B cell (primary cell): Measurements from ENCODE around the gene TXN. TPM values are rescaled to one million over a fixed set of nuclear protein-coding genes. Genes with fewer than 3 reads are reported as not detected.

Experiments used
- ATAC-seq: fragments of 200-7000 bp; cut with Tn5 transposase; one replicate; pipeline ENCODE4 v1.10.0; 2021; ENCODE audit warnings: low read depth, mild to moderate bottlenecking, moderate number of reproducible peaks, moderate library complexity
- CTCF ChIA-PET: fragments of 350-600 bp; sonication (Branson Sonifier 250); formaldehyde crosslinking; loops from one replicate; lab custom pipeline; 2021; ENCODE audit warnings: antibody characterized with exemption, inconsistent platforms; lab: Charles Lee
- POLR2A ChIA-PET: fragments of 350-600 bp; sonication (Branson Sonifier 250); formaldehyde crosslinking; loops from one replicate; lab custom pipeline; 2021; ENCODE audit warnings: antibody characterized with exemption; lab: Charles Lee
- DNase-seq: peaks from one replicate; pipeline ENCODE4 v3.0.0; 2013
- H2AFZ ChIP-seq: 2 replicates; pipeline ENCODE4 v1.6.1; 2012; ENCODE audit warnings: mild to moderate bottlenecking, low read depth, low read length; ENCODE audit not compliant: insufficient read depth, poor library complexity, severe bottlenecking
- H3K27ac ChIP-seq, 2 donors: 1 replicate in 1 of 2; 2 replicates in 1 of 2; pipeline ENCODE4 v1.5.1; 2012 to 2013; ENCODE audit warnings: low read length in 2 of 2, mild to moderate bottlenecking in 2 of 2, moderate library complexity in 1 of 2
- H3K27me3 ChIP-seq, 4 experiments: fragments of 200-600 bp in 1 of 4; sonication (generic) in 1 of 4; replicated peaks in 1 of 4; 1 replicate in 2 of 4; 2 replicates in 2 of 4; pipeline versions ENCODE4 v1.6.1 to v1.7.0; 2013 to 2016; ENCODE audit warnings: low read length in 3 of 4, mild to moderate bottlenecking in 2 of 4, mixed read lengths in 1 of 4, moderate library complexity in 1 of 4; ENCODE audit not compliant: insufficient read depth in 4 of 4, control insufficient read depth in 3 of 4; ENCODE audit errors: control extremely low read depth in 1 of 4
- H3K36me3 ChIP-seq, 2 experiments: replicated peaks in 1 of 2; 1 replicate in 1 of 2; 2 replicates in 1 of 2; pipeline versions ENCODE4 v1.6.1 to v1.7.1; 2013; ENCODE audit warnings: low read length in 1 of 2; ENCODE audit not compliant: insufficient read depth in 2 of 2, control insufficient read depth in 1 of 2; ENCODE audit errors: control extremely low read depth in 1 of 2, extremely low read depth in 1 of 2
- H3K4me1 ChIP-seq, 2 donors: fragments of 200-600 bp in 1 of 2; sonication (generic) in 1 of 2; 1 replicate in 1 of 2; 2 replicates in 1 of 2; pipeline versions ENCODE4 v1.5.1 to v1.6.1; 2013 to 2017; ENCODE audit warnings: low read length in 2 of 2; ENCODE audit not compliant: control insufficient read depth in 2 of 2, insufficient read depth in 2 of 2
- H3K4me2 ChIP-seq: replicated peaks from 2 replicates; pipeline ENCODE3; 2012; ENCODE audit warnings: mild to moderate bottlenecking, low read depth, low read length; ENCODE audit not compliant: poor library complexity, severe bottlenecking
- H3K4me3 ChIP-seq, 5 experiments: fragments of 200-600 bp in 1 of 5; sonication (generic) in 1 of 5; 1 replicate in 3 of 5; 2 replicates in 2 of 5; pipeline versions ENCODE4 v1.5.1 to v1.7.0; 2011 to 2016; ENCODE audit warnings: low read length in 4 of 5, mild to moderate bottlenecking in 4 of 5, low read depth in 2 of 5, control low read depth in 1 of 5, moderate library complexity in 1 of 5; ENCODE audit not compliant: insufficient read depth in 1 of 5; ENCODE audit errors: control extremely low read depth in 1 of 5, extremely low read depth in 1 of 5
- H3K79me2 ChIP-seq: fragments of 200-600 bp; sonication (generic); one replicate; pipeline ENCODE4 v1.6.0; 2016; ENCODE audit warnings: low read length; ENCODE audit not compliant: control insufficient read depth, insufficient read depth
- H3K9ac ChIP-seq: fragments of 200-600 bp; sonication (generic); 2 replicates; pipeline ENCODE4 v1.6.1; 2017; ENCODE audit warnings: mild to moderate bottlenecking, low read length, moderate library complexity
- H3K9me3 ChIP-seq, 3 donors: one replicate each; pipeline versions ENCODE4 v1.6.1 to v1.7.1; 2013; ENCODE audit warnings: low read length in 2 of 3; ENCODE audit not compliant: control insufficient read depth in 2 of 3, insufficient read depth in 1 of 3; ENCODE audit errors: control extremely low read depth in 1 of 3
- H4K20me1 ChIP-seq: 2 replicates; pipeline ENCODE4 v1.6.0; 2012; ENCODE audit warnings: mild to moderate bottlenecking, low read length; ENCODE audit not compliant: insufficient read depth, control insufficient read depth, poor library complexity, severe bottlenecking
- H3K27ac Mint-ChIP-seq: one replicate; pipeline ENCODE4 v1.8.0; 2021; ENCODE audit warnings: mixed read lengths
- H3K27me3 Mint-ChIP-seq: one replicate; pipeline ENCODE4 v1.8.0; 2021; ENCODE audit warnings: mixed read lengths
- H3K4me1 Mint-ChIP-seq: one replicate; pipeline ENCODE4 v1.8.0; 2021; ENCODE audit warnings: mixed read lengths
- H3K4me3 Mint-ChIP-seq: one replicate; pipeline ENCODE4 v1.8.0; 2021; ENCODE audit warnings: mixed read lengths
- H3K9me3 Mint-ChIP-seq: one replicate; pipeline ENCODE4 v1.8.0; 2022; ENCODE audit warnings: mixed read lengths; ENCODE audit not compliant: insufficient read depth
- EZH2 ChIP-seq: IDR thresholded peaks from 2 replicates; pipeline ENCODE4 v1.6.1; 2012; ENCODE audit warnings: borderline replicate concordance, low read depth, mild to moderate bottlenecking, moderate library complexity, low read length; ENCODE audit not compliant: insufficient read depth, poor library complexity, severe bottlenecking
- WGBS: methylation state at CpG from one replicate; pipeline ENCODE4 v1.1.5; 2013; ENCODE audit warnings: missing lambda C conversion rate; ENCODE audit not compliant: insufficient coverage; 5-methylcytosine and 5-hydroxymethylcytosine counted together
- intact Hi-C: fragments of 100-400 bp; cut with micrococcal nuclease; formaldehyde crosslinking; loops from one replicate; pipeline ENCODE4 v1.10.0; 2022
- polyA plus RNA-seq: library from polyadenylated mRNA; depleted of rRNA; stranded (reverse); fragments of >200 nt; gene quantifications from 2 replicates; pipeline ENCODE4 v1.2.3, GENCODE V29; 2012
- total RNA-seq, 2 donors: library from RNA; stranded (reverse); fragments of 120-200 nt in 1 of 2; gene quantifications; 1 replicate in 1 of 2; 2 replicates in 1 of 2; pipeline versions ENCODE4 v1.2.3 to v1.2.4, GENCODE V29; 2013 to 2022
- TF ChIP-seq, protein P1 (sequence below): fragments of 200-600 bp; IDR thresholded peaks from one replicate; pipeline ENCODE4 v1.8.0; 2022; ENCODE audit warnings: antibody characterized with exemption, mild to moderate bottlenecking

Gene TXN
- total and polyA plus RNA-seq, 2 donors (not counting 1 experiment from before 2014, with no cell fraction given), result 20.2 to 29.0 TPM

DNA sequence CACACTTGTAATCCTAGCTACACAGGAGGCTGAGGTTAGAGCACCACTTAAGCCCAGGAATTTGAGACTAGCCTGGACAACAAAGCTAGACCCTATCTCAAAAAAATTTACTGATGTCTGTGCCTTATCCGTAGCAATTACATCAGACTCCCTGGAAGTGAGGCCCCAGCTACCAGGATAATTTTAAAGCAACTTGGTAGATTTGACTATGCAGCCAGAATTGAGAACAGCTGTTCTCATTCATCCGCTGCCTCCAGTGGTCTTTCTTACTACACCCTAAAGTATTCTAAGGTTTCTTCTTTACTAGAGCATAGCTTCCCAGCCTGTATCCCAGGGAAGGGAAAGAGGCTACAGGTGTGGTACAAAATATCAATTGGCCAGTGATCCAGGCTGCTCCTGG is 28.0 kb downstream of the TXN start:
- H3K9me3 Mint-ChIP-seq, result no peaks in the 10 kb centered on the region
- TF ChIP-seq, protein P1, sequence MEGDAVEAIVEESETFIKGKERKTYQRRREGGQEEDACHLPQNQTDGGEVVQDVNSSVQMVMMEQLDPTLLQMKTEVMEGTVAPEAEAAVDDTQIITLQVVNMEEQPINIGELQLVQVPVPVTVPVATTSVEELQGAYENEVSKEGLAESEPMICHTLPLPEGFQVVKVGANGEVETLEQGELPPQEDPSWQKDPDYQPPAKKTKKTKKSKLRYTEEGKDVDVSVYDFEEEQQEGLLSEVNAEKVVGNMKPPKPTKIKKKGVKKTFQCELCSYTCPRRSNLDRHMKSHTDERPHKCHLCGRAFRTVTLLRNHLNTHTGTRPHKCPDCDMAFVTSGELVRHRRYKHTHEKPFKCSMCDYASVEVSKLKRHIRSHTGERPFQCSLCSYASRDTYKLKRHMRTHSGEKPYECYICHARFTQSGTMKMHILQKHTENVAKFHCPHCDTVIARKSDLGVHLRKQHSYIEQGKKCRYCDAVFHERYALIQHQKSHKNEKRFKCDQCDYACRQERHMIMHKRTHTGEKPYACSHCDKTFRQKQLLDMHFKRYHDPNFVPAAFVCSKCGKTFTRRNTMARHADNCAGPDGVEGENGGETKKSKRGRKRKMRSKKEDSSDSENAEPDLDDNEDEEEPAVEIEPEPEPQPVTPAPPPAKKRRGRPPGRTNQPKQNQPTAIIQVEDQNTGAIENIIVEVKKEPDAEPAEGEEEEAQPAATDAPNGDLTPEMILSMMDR, result no peak
- no peak for TF ChIP-seq EZH2
- DNase-seq (no peak), ATAC-seq (no peak)
- no peaks in the 10 kb centered on the region for H3K4me1 ChIP-seq
- intact Hi-C loops, result no loop called here
- H3K36me3 ChIP-seq, result no peaks in the 10 kb centered on the region
- no peak overlapping the region for H2AFZ ChIP-seq
- H3K4me3 Mint-ChIP-seq, result no peak overlapping the region
- H3K79me2 ChIP-seq, result no peaks in the 10 kb centered on the region
- 100% methylated on average over 1 of the region's 2 CpGs for WGBS
- H3K4me1 Mint-ChIP-seq, result no peaks in the 10 kb centered on the region
- no peaks in the 10 kb centered on the region for H3K9me3 ChIP-seq
- no peaks in the 10 kb centered on the region for H4K20me1 ChIP-seq
- H3K27me3 ChIP-seq, result no peaks in the 10 kb centered on the region
- H3K27ac ChIP-seq, result no peak overlapping the region
- no peak overlapping the region for H3K4me3 ChIP-seq
- ChIA-PET CTCF (interaction anchor here (0.7 to 1.2 kb wide), 2 partner anchors 11 to 14 kb away, joined by 4 to 5 read pairs; no protein-coding TSS in a partner anchor), POLR2A (no interaction called here)
- no peak overlapping the region for H3K4me2 ChIP-seq
- no peak overlapping the region for H3K9ac ChIP-seq
- no peaks in the 10 kb centered on the region for H3K27me3 Mint-ChIP-seq
- no peak overlapping the region for H3K27ac Mint-ChIP-seq

DNA sequence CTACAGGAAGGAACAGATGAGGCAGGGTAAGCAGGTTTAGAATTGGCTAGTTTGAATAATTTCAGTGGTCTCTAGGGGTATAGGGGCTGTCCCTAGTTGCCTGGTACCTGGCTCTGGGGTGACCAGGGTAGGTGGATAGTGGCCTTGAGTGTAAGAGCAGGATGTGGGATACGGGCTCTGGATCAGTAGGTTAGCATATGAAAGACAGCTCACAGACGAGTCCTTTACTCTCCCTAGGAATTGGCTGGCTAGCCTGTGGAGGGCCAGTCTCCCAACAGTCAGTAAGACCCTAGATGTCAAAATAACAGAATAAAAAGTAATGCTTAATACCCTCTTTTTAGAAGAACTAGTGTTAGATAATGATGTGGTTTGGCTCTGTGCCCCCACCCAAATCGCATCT is 31.7 kb downstream of the TXN start:
- POLR2A ChIA-PET, result no interaction called here
- WGBS, result 100% methylated on average over 1 of the region's 3 CpGs

More for the DNA sequence above, 31.7 kb downstream of the TXN start:
- H3K27ac ChIP-seq, result no peak overlapping the region
- no peaks in the 10 kb centered on the region for H3K9me3 ChIP-seq
- H3K4me1 ChIP-seq, result no peaks in the 10 kb centered on the region
- H3K9ac ChIP-seq, result no peak overlapping the region
- H3K4me2 ChIP-seq, result no peak overlapping the region
- DNase-seq (no peak), ATAC-seq (no peak)
- TF ChIP-seq, protein P1, result no peak
- no peak for TF ChIP-seq EZH2
- H3K27me3 Mint-ChIP-seq, result peaks cover 5% of the 10 kb centered on the region
- CTCF ChIA-PET, result no interaction called here
- H2AFZ ChIP-seq, result no peak overlapping the region
- H3K4me3 Mint-ChIP-seq, result no peak overlapping the region
- intact Hi-C loops, result no loop called here
- H3K4me1 Mint-ChIP-seq, result no peaks in the 10 kb centered on the region
- H3K27me3 ChIP-seq, result no peaks in the 10 kb centered on the region
- H3K79me2 ChIP-seq, result no peaks in the 10 kb centered on the region
- H3K27ac Mint-ChIP-seq, result no peak overlapping the region
- H3K9me3 Mint-ChIP-seq, result no peaks in the 10 kb centered on the region
- H4K20me1 ChIP-seq, result no peaks in the 10 kb centered on the region
- H3K4me3 ChIP-seq, result no peak overlapping the region
- no peaks in the 10 kb centered on the region for H3K36me3 ChIP-seq
